HCT116 (cell line): ENCODE data around the gene GOLPH3L.

Source experiments
- EZH2 ChIP-seq: fragments of 200-600 bp; sonication (generic); IDR thresholded peaks from 2 replicates; pipeline ENCODE4 v1.6.1; 2017; ENCODE audit warnings: antibody characterized with exemption, mixed run types
- POLR2A ChIP-seq: IDR thresholded peaks from 2 replicates; pipeline ENCODE4 v1.7.0; 2011; ENCODE audit warnings: borderline replicate concordance; ENCODE audit not compliant: insufficient read depth, insufficient read length; ENCODE audit errors: extremely low read depth
- POLR2AphosphoS5 ChIP-seq: IDR thresholded peaks from 2 replicates; pipeline ENCODE4 v1.6.1; 2011; ENCODE audit warnings: mild to moderate bottlenecking, low read depth, low read length, moderate library complexity
- TCF7L2 ChIP-seq: IDR thresholded peaks from 2 replicates; pipeline ENCODE4 v1.7.0; 2011; ENCODE audit warnings: borderline replicate concordance, inconsistent platforms; ENCODE audit not compliant: insufficient read depth, insufficient read length; ENCODE audit errors: extremely low read depth
- ZNF274 ChIP-seq: fragments of 200-500 bp; sonication (Bioruptor generic); IDR thresholded peaks from 2 replicates; pipeline ENCODE4 v1.6.1; 2014; ENCODE audit warnings: mild to moderate bottlenecking, low read depth, low read length, inconsistent platforms
- TF ChIP-seq, protein P1 (sequence below), 3 experiments: fragments of 200-600 bp in 1 of 3; sonication (generic) in 1 of 3; IDR thresholded peaks in 2 of 3; conservative IDR thresholded peaks in 1 of 3; 2 replicates each; pipeline ENCODE4 v1.5.1; 2012 to 2017; ENCODE audit warnings: low read depth in 2 of 3, low read length in 2 of 3, antibody characterized with exemption in 1 of 3, borderline replicate concordance in 1 of 3, control low read depth in 1 of 3, mild to moderate bottlenecking in 1 of 3, mixed read lengths in 1 of 3, mixed run types in 1 of 3, moderate library complexity in 1 of 3; ENCODE audit not compliant: insufficient read depth in 1 of 3

GRCh38 chr1:150696590-150696989 lies 364 bp downstream of the GOLPH3L start:
- TF ChIP-seq EZH2, result no peak
- TF ChIP-seq, protein P1, sequence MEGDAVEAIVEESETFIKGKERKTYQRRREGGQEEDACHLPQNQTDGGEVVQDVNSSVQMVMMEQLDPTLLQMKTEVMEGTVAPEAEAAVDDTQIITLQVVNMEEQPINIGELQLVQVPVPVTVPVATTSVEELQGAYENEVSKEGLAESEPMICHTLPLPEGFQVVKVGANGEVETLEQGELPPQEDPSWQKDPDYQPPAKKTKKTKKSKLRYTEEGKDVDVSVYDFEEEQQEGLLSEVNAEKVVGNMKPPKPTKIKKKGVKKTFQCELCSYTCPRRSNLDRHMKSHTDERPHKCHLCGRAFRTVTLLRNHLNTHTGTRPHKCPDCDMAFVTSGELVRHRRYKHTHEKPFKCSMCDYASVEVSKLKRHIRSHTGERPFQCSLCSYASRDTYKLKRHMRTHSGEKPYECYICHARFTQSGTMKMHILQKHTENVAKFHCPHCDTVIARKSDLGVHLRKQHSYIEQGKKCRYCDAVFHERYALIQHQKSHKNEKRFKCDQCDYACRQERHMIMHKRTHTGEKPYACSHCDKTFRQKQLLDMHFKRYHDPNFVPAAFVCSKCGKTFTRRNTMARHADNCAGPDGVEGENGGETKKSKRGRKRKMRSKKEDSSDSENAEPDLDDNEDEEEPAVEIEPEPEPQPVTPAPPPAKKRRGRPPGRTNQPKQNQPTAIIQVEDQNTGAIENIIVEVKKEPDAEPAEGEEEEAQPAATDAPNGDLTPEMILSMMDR (IDR thresholded peaks at IDR 0.05 in 2 of 3, conservative IDR thresholded peaks at IDR 0.05 in 1 of 3; ENCODE audit: borderline replicate concordance in 1 of 3, insufficient read depth in 1 of 3, low read depth in 2 of 3, low read length in 2 of 3), result no peak
- no peak for TF ChIP-seq POLR2A
- TF ChIP-seq POLR2AphosphoS5, result no peak
- TF ChIP-seq TCF7L2, result no peak
- TF ChIP-seq ZNF274, result no peak
